ENCODE data around the gene GRB10. TPM values are rescaled to one million over a fixed set of nuclear protein-coding genes. Genes with fewer than 3 reads are reported as not detected.

The GRB10 gene
- total and polyA plus RNA-seq, 2 of the 8 experiments (the other 6 are each of a cell fraction or from before 2014, with no cell fraction given) = 35.7 to 97.0 TPM

DNA sequence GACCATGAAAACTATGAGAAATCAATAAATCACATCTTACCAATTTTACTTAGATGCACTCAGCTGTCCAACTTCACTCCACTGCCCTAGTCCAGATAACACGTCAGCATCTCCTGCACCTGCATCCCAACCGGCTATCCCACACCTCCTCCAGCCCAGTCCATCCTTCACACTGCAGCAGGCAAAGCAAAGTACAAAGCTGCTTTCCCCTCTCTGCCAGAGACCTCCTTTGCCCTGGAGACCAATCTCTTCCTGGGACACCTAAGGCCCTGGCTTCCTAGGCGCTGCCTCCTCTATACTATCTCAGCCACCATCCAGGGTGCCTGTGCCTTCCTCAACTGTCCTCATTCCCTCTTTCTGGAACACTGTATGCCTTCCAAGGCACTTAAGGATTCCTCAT lies 127.2 kb downstream of the GRB10 start (continued):
- TF ChIP-seq, protein P1, sequence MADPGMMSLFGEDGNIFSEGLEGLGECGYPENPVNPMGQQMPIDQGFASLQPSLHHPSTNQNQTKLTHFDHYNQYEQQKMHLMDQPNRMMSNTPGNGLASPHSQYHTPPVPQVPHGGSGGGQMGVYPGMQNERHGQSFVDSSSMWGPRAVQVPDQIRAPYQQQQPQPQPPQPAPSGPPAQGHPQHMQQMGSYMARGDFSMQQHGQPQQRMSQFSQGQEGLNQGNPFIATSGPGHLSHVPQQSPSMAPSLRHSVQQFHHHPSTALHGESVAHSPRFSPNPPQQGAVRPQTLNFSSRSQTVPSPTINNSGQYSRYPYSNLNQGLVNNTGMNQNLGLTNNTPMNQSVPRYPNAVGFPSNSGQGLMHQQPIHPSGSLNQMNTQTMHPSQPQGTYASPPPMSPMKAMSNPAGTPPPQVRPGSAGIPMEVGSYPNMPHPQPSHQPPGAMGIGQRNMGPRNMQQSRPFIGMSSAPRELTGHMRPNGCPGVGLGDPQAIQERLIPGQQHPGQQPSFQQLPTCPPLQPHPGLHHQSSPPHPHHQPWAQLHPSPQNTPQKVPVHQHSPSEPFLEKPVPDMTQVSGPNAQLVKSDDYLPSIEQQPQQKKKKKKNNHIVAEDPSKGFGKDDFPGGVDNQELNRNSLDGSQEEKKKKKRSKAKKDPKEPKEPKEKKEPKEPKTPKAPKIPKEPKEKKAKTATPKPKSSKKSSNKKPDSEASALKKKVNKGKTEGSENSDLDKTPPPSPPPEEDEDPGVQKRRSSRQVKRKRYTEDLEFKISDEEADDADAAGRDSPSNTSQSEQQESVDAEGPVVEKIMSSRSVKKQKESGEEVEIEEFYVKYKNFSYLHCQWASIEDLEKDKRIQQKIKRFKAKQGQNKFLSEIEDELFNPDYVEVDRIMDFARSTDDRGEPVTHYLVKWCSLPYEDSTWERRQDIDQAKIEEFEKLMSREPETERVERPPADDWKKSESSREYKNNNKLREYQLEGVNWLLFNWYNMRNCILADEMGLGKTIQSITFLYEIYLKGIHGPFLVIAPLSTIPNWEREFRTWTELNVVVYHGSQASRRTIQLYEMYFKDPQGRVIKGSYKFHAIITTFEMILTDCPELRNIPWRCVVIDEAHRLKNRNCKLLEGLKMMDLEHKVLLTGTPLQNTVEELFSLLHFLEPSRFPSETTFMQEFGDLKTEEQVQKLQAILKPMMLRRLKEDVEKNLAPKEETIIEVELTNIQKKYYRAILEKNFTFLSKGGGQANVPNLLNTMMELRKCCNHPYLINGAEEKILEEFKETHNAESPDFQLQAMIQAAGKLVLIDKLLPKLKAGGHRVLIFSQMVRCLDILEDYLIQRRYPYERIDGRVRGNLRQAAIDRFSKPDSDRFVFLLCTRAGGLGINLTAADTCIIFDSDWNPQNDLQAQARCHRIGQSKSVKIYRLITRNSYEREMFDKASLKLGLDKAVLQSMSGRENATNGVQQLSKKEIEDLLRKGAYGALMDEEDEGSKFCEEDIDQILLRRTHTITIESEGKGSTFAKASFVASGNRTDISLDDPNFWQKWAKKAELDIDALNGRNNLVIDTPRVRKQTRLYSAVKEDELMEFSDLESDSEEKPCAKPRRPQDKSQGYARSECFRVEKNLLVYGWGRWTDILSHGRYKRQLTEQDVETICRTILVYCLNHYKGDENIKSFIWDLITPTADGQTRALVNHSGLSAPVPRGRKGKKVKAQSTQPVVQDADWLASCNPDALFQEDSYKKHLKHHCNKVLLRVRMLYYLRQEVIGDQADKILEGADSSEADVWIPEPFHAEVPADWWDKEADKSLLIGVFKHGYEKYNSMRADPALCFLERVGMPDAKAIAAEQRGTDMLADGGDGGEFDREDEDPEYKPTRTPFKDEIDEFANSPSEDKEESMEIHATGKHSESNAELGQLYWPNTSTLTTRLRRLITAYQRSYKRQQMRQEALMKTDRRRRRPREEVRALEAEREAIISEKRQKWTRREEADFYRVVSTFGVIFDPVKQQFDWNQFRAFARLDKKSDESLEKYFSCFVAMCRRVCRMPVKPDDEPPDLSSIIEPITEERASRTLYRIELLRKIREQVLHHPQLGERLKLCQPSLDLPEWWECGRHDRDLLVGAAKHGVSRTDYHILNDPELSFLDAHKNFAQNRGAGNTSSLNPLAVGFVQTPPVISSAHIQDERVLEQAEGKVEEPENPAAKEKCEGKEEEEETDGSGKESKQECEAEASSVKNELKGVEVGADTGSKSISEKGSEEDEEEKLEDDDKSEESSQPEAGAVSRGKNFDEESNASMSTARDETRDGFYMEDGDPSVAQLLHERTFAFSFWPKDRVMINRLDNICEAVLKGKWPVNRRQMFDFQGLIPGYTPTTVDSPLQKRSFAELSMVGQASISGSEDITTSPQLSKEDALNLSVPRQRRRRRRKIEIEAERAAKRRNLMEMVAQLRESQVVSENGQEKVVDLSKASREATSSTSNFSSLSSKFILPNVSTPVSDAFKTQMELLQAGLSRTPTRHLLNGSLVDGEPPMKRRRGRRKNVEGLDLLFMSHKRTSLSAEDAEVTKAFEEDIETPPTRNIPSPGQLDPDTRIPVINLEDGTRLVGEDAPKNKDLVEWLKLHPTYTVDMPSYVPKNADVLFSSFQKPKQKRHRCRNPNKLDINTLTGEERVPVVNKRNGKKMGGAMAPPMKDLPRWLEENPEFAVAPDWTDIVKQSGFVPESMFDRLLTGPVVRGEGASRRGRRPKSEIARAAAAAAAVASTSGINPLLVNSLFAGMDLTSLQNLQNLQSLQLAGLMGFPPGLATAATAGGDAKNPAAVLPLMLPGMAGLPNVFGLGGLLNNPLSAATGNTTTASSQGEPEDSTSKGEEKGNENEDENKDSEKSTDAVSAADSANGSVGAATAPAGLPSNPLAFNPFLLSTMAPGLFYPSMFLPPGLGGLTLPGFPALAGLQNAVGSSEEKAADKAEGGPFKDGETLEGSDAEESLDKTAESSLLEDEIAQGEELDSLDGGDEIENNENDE (IDR thresholded peaks at IDR 0.05; ENCODE audit: insufficient replicate concordance, low read length) = no peak
- TF ChIP-seq RXRA (IDR thresholded peaks at IDR 0.05; ENCODE audit: insufficient read depth, low read depth, low read length) (no peak), YY1 (IDR thresholded peaks at IDR 0.05; ENCODE audit: low read depth, low read length) (no peak), CHD1 (IDR thresholded peaks at IDR 0.05; ENCODE audit: low read depth, low read length) (no peak), PHF8 (conservative IDR thresholded peaks at IDR 0.05; ENCODE audit: low read depth, low read length) (no peak), SUZ12 (IDR thresholded peaks at IDR 0.05; ENCODE audit: low read length) (no peak)
- TF ChIP-seq, protein P2, sequence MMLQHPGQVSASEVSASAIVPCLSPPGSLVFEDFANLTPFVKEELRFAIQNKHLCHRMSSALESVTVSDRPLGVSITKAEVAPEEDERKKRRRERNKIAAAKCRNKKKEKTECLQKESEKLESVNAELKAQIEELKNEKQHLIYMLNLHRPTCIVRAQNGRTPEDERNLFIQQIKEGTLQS (IDR thresholded peaks at IDR 0.05; ENCODE audit: insufficient read depth, low read depth, low read length) = no peak
- TF ChIP-seq, protein P3, sequence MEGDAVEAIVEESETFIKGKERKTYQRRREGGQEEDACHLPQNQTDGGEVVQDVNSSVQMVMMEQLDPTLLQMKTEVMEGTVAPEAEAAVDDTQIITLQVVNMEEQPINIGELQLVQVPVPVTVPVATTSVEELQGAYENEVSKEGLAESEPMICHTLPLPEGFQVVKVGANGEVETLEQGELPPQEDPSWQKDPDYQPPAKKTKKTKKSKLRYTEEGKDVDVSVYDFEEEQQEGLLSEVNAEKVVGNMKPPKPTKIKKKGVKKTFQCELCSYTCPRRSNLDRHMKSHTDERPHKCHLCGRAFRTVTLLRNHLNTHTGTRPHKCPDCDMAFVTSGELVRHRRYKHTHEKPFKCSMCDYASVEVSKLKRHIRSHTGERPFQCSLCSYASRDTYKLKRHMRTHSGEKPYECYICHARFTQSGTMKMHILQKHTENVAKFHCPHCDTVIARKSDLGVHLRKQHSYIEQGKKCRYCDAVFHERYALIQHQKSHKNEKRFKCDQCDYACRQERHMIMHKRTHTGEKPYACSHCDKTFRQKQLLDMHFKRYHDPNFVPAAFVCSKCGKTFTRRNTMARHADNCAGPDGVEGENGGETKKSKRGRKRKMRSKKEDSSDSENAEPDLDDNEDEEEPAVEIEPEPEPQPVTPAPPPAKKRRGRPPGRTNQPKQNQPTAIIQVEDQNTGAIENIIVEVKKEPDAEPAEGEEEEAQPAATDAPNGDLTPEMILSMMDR (IDR thresholded peaks at IDR 0.05; ENCODE audit: control extremely low read depth in 1 of 3, insufficient read depth in 1 of 3, low read depth in 1 of 3, low read length in 3 of 3) = no peak

All from H1 (cell line).